Measurements from ENCODE around the gene L3MBTL1. TPM values are rescaled to one million over a fixed set of nuclear protein-coding genes. Genes with fewer than 3 reads are reported as not detected.

Gene L3MBTL1
- total and polyA plus RNA-seq, 4 experiments from 2014 or later: 1.3 to 22.5 (median 9.9) TPM

DNA sequence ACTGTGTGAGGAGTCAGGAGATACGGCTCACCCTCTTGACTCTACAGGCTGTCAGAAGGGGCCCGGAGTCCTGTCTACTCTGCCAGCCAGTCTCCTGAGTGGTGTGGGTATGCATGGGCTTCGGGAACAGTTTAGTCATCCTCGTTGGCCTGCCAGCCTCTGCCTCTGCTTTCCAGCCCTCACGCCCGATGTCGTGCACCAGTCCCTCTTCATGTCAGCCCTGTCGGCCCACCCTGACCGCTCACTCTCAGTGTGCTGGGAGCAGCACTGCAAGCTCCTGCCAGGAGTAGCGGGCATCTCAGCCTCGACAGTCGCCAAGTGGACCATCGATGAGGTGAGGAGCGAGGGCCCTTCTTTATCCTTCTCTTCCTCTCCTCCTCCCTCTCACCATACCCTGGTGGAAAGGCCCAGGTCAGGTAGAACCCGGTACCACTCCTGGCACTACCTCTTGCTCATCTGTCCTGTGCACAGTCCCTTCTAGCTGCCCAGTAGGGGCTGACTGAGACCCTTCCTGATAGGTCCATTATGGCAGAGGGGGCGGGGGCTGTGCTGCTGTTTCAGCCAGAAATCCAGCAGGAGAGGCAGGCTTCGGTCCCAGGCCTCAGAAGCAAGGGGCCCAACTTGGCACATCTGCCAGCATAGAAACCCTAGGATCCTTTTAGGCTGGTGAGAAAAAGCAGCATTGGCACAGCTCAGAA, 32.6 kb downstream of the L3MBTL1 start:
- ChIA-PET POLR2A (ENCODE audit: partially characterized antibody) (no interaction called here), CTCF (ENCODE audit: partially characterized antibody) (interaction anchor here (1.0 to 2.9 kb wide), 5 partner anchors 9 to 230 kb away, joined by 3 to 21 read pairs (median 3); no protein-coding TSS in a partner anchor)
- H3K9me3 Mint-ChIP-seq: no peaks in the 10 kb centered on the region
- H3K27ac Mint-ChIP-seq: no peak overlapping the region
- no peak for DNase-seq
- Histone ChIP-seq H3K36me3 (ENCODE audit: insufficient read depth, low read length) (no peaks in the 10 kb centered on the region), H3K27me3 (ENCODE audit: insufficient read depth, low read length) (no peaks in the 10 kb centered on the region), H3K9me3 (ENCODE audit: control insufficient read depth in 1 of 2, low read length in 2 of 2) (no peaks in the 10 kb centered on the region), H3K4me1 (ENCODE audit: insufficient read depth, low read length) (no peaks in the 10 kb centered on the region), H3K4me3 (ENCODE audit: low read length in 2 of 2) (no peak overlapping the region), H3K27ac (ENCODE audit: low read depth, low read length) (no peak overlapping the region)
- no peak overlapping the region for H3K4me3 Mint-ChIP-seq
- intact Hi-C loops (cut with micrococcal nuclease): loop anchor here (2.0 kb wide), 1 partner anchor 651 kb away; no protein-coding TSS in a partner anchor
- H3K4me1 Mint-ChIP-seq: peaks cover 0 to 2% (median 0%) of the 10 kb centered on the region in 4 donors
- no peaks in the 10 kb centered on the region for H3K27me3 Mint-ChIP-seq
- peaks cover 4 to 7% of the 10 kb centered on the region in 2 donors for H3K36me3 Mint-ChIP-seq

GRCh38 chr20:43540673-43541060, 33.2 kb downstream of the L3MBTL1 start:
- Histone ChIP-seq H3K9me3 (ENCODE audit: control insufficient read depth in 1 of 2, low read length in 2 of 2) (no peaks in the 10 kb centered on the region), H3K27me3 (ENCODE audit: insufficient read depth, low read length) (no peaks in the 10 kb centered on the region), H3K4me1 (ENCODE audit: insufficient read depth, low read length) (no peaks in the 10 kb centered on the region), H3K36me3 (ENCODE audit: insufficient read depth, low read length) (no peaks in the 10 kb centered on the region), H3K4me3 (ENCODE audit: low read length in 2 of 2) (no peak overlapping the region), H3K27ac (ENCODE audit: low read depth, low read length) (no peak overlapping the region)
- H3K9me3 Mint-ChIP-seq: no peaks in the 10 kb centered on the region
- H3K36me3 Mint-ChIP-seq: peaks cover 6% of the 10 kb centered on the region in 2 donors
- ChIA-PET POLR2A (ENCODE audit: partially characterized antibody) (no interaction called here), CTCF (ENCODE audit: partially characterized antibody) (interaction anchor here (1.6 kb wide), 1 partner anchor 149 kb away, joined by 3 read pairs; no protein-coding TSS in a partner anchor)
- H3K4me1 Mint-ChIP-seq: peaks cover 0 to 2% (median 0%) of the 10 kb centered on the region in 4 donors
- H3K27me3 Mint-ChIP-seq: no peaks in the 10 kb centered on the region
- H3K4me3 Mint-ChIP-seq: no peak overlapping the region
- intact Hi-C loops (cut with micrococcal nuclease): no loop called here
- DNase-seq: no peak
- no peak overlapping the region for H3K27ac Mint-ChIP-seq

DNA sequence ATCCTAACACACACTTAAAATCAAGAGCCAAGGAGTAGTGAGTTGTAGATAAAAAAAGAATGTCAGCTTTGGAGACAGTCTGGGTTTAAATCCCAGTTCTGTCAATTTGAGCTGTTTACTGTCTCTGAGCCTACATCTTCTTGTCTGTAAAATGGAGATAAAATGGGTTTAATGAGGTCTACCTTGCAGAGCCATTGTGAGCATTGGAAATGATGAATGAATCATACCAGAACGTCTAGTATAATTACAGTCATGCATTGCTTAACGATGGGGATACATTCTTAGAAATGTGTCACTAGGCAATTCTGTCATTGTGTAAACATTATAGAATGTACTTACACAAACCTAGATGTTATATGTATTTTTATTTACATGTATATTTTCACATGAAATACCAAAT, 33.7 kb downstream of the L3MBTL1 start:
- ChIA-PET CTCF (ENCODE audit: partially characterized antibody) (interaction anchor here (1.6 kb wide), 1 partner anchor 149 kb away, joined by 3 read pairs; no protein-coding TSS in a partner anchor), POLR2A (ENCODE audit: partially characterized antibody) (no interaction called here)
- intact Hi-C loops (cut with micrococcal nuclease): no loop called here
- H3K36me3 Mint-ChIP-seq: peaks cover 5 to 10% of the 10 kb centered on the region in 2 donors
- H3K9me3 ChIP-seq (ENCODE audit: control insufficient read depth in 1 of 2, low read length in 2 of 2): no peaks in the 10 kb centered on the region
- H3K27ac Mint-ChIP-seq: no peak overlapping the region
- H3K4me3 ChIP-seq (ENCODE audit: low read length in 2 of 2): no peak overlapping the region
- no peak overlapping the region for H3K27ac ChIP-seq (ENCODE audit: low read depth, low read length)
- no peaks in the 10 kb centered on the region for H3K27me3 Mint-ChIP-seq
- H3K4me3 Mint-ChIP-seq: no peak overlapping the region
- no peak for DNase-seq
- no peaks in the 10 kb centered on the region for H3K36me3 ChIP-seq (ENCODE audit: insufficient read depth, low read length)
- H3K27me3 ChIP-seq (ENCODE audit: insufficient read depth, low read length): no peaks in the 10 kb centered on the region
- no peaks in the 10 kb centered on the region for H3K9me3 Mint-ChIP-seq
- no peaks in the 10 kb centered on the region for H3K4me1 ChIP-seq (ENCODE audit: insufficient read depth, low read length)
- peaks cover 0 to 2% (median 0%) of the 10 kb centered on the region in 4 donors for H3K4me1 Mint-ChIP-seq

DNA sequence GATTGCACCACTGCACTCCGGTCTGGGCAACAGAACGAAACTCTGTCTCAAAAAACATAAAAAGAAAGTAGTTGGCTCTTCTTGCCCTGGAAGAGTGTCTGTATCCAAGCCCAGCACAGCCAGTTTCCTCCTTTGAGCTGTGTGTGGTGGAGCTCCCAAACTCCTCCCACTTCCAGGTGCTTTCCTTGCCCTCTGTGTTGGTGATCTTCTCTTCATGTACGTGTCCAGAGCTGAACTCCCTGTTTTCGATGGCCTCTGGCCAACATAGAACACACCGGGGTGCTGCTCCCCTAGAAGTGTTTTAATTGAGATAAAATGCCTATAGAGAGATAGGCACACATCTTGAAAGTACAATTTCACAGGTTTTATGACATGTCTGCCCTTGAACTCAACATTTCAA, 34.7 kb downstream of the L3MBTL1 start:
- H3K27ac Mint-ChIP-seq: no peak overlapping the region
- no peak overlapping the region for H3K4me3 ChIP-seq (ENCODE audit: low read length in 2 of 2)
- no peak overlapping the region for H3K4me3 Mint-ChIP-seq
- ChIA-PET CTCF (ENCODE audit: partially characterized antibody) (no interaction called here), POLR2A (ENCODE audit: partially characterized antibody) (no interaction called here)
- H3K9me3 ChIP-seq (ENCODE audit: control insufficient read depth in 1 of 2, low read length in 2 of 2): no peaks in the 10 kb centered on the region
- H3K4me1 Mint-ChIP-seq: peaks cover 0 to 2% (median 0%) of the 10 kb centered on the region in 4 donors
- DNase-seq: no peak
- no peaks in the 10 kb centered on the region for H3K36me3 ChIP-seq (ENCODE audit: insufficient read depth, low read length)
- intact Hi-C loops (cut with micrococcal nuclease): no loop called here
- no peaks in the 10 kb centered on the region for H3K9me3 Mint-ChIP-seq
- no peaks in the 10 kb centered on the region for H3K4me1 ChIP-seq (ENCODE audit: insufficient read depth, low read length)
- H3K27ac ChIP-seq (ENCODE audit: low read depth, low read length): no peak overlapping the region
- no peaks in the 10 kb centered on the region for H3K27me3 ChIP-seq (ENCODE audit: insufficient read depth, low read length)
- H3K36me3 Mint-ChIP-seq: peaks cover 7 to 15% of the 10 kb centered on the region in 2 donors
- peaks cover 0 to 1% of the 10 kb centered on the region in 2 donors for H3K27me3 Mint-ChIP-seq

DNA sequence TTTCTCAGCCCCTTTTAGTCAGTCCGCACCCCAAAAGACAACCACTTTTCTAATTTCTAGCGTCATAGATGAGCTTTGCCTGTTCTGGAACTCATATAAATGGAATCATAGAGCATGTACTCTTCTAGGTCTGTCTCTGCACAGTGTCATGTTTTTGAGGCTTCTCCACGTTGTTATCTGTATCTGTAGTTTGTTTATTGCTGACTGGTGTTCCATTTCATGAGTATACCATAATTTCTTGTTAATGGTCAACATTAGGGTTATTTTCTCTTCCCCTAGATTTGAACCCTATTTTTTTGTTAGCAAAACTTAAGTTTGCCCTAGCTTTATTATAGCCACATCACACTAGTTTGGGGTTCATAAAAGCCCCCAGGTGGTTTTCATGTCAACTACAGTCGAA, 35.2 kb downstream of the L3MBTL1 start:
- Mint-ChIP-seq H3K27ac (no peak overlapping the region), H3K4me3 (no peak overlapping the region), H3K27me3 (peaks cover 0 to 3% of the 10 kb centered on the region in 2 donors), H3K36me3 (peaks cover 11 to 20% of the 10 kb centered on the region in 2 donors), H3K4me1 (peaks cover 0 to 2% (median 0%) of the 10 kb centered on the region in 4 donors), H3K9me3 (peaks cover 0 to 3% (median 0%) of the 10 kb centered on the region in 8 donors)
- Histone ChIP-seq H3K36me3 (ENCODE audit: insufficient read depth, low read length) (no peaks in the 10 kb centered on the region), H3K27ac (ENCODE audit: low read depth, low read length) (no peak overlapping the region), H3K4me1 (ENCODE audit: insufficient read depth, low read length) (no peaks in the 10 kb centered on the region), H3K9me3 (ENCODE audit: control insufficient read depth in 1 of 2, low read length in 2 of 2) (no peaks in the 10 kb centered on the region), H3K4me3 (ENCODE audit: low read length in 2 of 2) (no peak overlapping the region), H3K27me3 (ENCODE audit: insufficient read depth, low read length) (no peaks in the 10 kb centered on the region)
- intact Hi-C loops (cut with micrococcal nuclease): no loop called here
- no peak for DNase-seq
- POLR2A ChIA-PET (ENCODE audit: partially characterized antibody): interaction anchor here (0.7 kb wide), 1 partner anchor 14 kb away, joined by 4 read pairs; no protein-coding TSS in a partner anchor
- CTCF ChIA-PET (ENCODE audit: partially characterized antibody): no interaction called here

DNA sequence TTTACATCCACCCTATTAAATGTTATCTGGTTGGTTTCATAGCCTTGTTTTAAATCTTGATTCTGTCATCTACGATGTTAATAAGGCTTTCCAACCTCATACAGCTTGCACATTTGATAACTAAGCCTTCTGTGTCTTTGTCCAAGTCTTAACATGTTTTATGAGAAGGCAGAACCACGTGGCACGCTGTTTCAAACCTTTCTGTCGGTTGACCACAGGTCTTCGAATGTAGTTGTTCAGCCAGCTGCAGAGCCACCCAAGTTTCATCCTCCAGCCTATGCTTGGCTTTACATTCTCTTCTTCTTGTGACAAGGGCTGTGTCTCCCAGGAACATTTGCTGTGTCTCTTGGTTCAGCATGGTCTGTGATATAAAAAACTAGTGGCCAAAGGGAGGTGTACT, 35.6 kb downstream of the L3MBTL1 start:
- intact Hi-C loops (cut with micrococcal nuclease): no loop called here
- H3K36me3 ChIP-seq (ENCODE audit: insufficient read depth, low read length): no peaks in the 10 kb centered on the region
- Mint-ChIP-seq H3K9me3 (peaks cover 0 to 3% (median 0%) of the 10 kb centered on the region in 8 donors), H3K27me3 (peaks cover under 1 to 3% of the 10 kb centered on the region in 2 donors), H3K36me3 (peaks cover 14 to 22% of the 10 kb centered on the region in 2 donors), H3K27ac (no peak overlapping the region), H3K4me1 (peaks cover 0 to 2% (median 0%) of the 10 kb centered on the region in 4 donors), H3K4me3 (no peak overlapping the region)
- ChIA-PET POLR2A (ENCODE audit: partially characterized antibody) (interaction anchor here (0.7 kb wide), 1 partner anchor 14 kb away, joined by 4 read pairs; no protein-coding TSS in a partner anchor), CTCF (ENCODE audit: partially characterized antibody) (no interaction called here)
- no peaks in the 10 kb centered on the region for H3K27me3 ChIP-seq (ENCODE audit: insufficient read depth, low read length)
- H3K27ac ChIP-seq (ENCODE audit: low read depth, low read length): no peak overlapping the region
- H3K4me3 ChIP-seq (ENCODE audit: low read length in 2 of 2): no peak overlapping the region
- H3K4me1 ChIP-seq (ENCODE audit: insufficient read depth, low read length): no peaks in the 10 kb centered on the region
- no peak for DNase-seq
- no peaks in the 10 kb centered on the region for H3K9me3 ChIP-seq (ENCODE audit: control insufficient read depth in 1 of 2, low read length in 2 of 2)

- Histone ChIP-seq H3K4me1 (ENCODE audit: insufficient read depth, low read length) (no peaks in the 10 kb centered on the region), H3K4me3 (ENCODE audit: low read length in 2 of 2) (no peak overlapping the region), H3K9me3 (ENCODE audit: control insufficient read depth in 1 of 2, low read length in 2 of 2) (no peaks in the 10 kb centered on the region), H3K36me3 (ENCODE audit: insufficient read depth, low read length) (no peaks in the 10 kb centered on the region), H3K27ac (ENCODE audit: low read depth, low read length) (no peak overlapping the region), H3K27me3 (ENCODE audit: insufficient read depth, low read length) (no peaks in the 10 kb centered on the region)
- peaks cover 2 to 3% of the 10 kb centered on the region in 2 donors for H3K27me3 Mint-ChIP-seq
- peaks cover 0 to 2% (median 0%) of the 10 kb centered on the region in 4 donors for H3K4me1 Mint-ChIP-seq
- intact Hi-C loops (cut with micrococcal nuclease): no loop called here
- peaks cover 0 to 3% (median 0%) of the 10 kb centered on the region in 8 donors for H3K9me3 Mint-ChIP-seq
- H3K4me3 Mint-ChIP-seq: no peak overlapping the region
- ChIA-PET CTCF (ENCODE audit: partially characterized antibody) (no interaction called here), POLR2A (ENCODE audit: partially characterized antibody) (no interaction called here)
- H3K36me3 Mint-ChIP-seq: peaks cover 14 to 22% of the 10 kb centered on the region in 2 donors
- no peak for DNase-seq
- H3K27ac Mint-ChIP-seq: no peak overlapping the region
Observed at GRCh38 chr20:43544501-43544900, 37.0 kb downstream of the L3MBTL1 start.
